Mesenteric fat pad (tissue), 1 donor: ENCODE data around the gene HNMT. TPM values are rescaled to one million over a fixed set of nuclear protein-coding genes. Genes with fewer than 3 reads are reported as not detected.

Experiments used
- DNase-seq: peaks from one replicate; pipeline ENCODE4 v3.0.0-alpha.2; 2020; ENCODE audit warnings: low spot score
- total RNA-seq: library from RNA; stranded (reverse); fragmentation: NEBNext Ultra II Directional; extraction: Animal tissue kit (Norgen Biotek cat#: 25700); gene quantifications from one replicate; pipeline ENCODE4 v1.2.1, GENCODE V29; 2021
- donor health status: DM: yes; HTN: yes; CAD: no.

Gene HNMT
- total RNA-seq, 1 donor from 2014 or later, result 91.4 TPM

GRCh38 chr2:138010890-138011289 lies 46.6 kb downstream of the HNMT start:
- DNase-seq, result no peak

GRCh38 chr2:138012082-138012481 lies 47.8 kb downstream of the HNMT start:
- DNase-seq, result no peak

DNA sequence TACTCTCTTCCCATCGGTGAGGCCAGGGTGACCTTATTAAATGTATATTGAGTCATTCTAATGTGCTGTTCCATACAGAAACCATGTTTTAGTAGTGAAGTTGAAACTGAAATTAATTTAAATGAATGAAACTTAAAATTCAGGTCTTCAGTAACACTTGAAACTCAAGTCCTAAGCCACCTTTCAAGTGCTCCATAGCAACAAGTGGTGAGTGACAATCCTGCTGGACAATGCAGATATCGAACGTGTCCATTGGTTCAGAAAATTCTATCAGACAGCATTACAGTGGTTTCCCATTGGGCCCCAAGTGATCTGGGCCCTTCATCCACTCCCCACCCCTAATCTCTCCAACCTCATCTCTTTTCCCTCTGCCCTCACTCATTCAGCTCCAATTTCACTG lies 48.7 kb downstream of the HNMT start:
- DNase-seq, result no peak

DNA sequence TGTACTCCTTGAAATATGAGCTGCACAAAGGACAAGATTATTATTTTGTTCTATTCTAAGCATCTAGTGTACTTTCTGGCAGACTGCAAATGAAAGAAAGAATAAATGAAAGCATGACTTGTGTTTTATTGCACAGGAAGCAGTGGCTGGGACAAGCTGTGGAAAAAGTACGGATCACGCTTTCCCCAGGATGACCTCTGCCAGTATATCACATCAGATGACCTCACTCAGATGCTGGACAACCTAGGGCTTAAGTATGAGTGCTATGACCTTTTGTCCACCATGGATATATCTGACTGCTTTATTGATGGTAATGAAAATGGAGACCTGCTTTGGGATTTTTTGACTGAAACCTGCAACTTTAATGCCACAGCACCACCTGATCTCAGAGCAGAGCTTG lies 49.4 kb downstream of the HNMT start:
- DNase-seq, result no peak

DNA sequence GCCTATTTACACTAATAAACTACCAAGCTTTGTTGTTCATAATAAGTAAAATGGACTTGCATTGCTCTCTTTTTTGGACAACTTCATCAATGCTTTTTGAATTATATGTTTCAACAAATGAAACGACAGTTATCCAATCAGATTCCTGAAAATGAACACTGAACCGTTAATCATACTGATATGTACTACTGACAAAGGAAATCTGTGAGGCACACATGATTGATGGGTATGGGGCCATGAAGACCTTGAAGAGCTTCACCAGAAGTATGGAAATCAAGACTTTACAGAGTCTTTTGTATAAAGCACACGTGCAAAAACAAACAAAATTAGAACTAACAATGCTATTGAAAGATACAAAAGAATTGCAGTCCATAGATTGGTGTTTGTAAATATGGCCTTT lies 51.2 kb downstream of the HNMT start:
- DNase-seq, result no peak

DNA sequence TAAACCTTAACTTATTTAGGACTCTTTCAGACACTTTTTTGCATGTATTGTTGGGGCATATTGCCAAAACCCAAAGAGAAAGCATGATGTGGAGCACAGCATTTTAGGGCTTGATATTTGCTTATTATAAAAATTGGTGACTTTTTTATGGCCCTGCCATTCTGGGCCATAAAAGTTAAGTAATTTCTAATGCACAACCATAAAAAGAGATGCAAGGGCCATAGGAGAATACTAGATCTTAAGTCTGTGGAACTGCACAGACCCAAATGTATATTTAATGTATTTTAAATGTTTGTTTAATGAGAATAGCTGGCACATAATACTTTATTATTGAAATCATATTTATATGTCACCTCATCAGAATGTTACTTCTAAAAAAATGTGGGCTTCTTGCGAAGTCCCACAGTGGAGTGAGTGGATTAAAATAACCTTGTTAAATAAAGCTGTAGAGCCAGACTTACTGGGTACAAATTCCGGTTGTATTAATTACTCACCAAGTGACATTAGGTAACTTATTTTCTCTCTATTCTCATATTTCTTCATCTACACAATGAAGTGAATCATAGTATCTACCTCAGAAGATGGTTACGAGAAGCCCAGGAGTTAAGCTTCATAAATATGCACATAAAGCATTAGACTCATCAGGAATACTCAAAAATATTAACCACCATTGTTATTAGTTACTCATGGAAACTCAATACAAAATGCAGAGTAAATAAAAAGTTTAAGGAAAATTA lies 52.2 kb downstream of the HNMT start:
- no peak for DNase-seq

DNA sequence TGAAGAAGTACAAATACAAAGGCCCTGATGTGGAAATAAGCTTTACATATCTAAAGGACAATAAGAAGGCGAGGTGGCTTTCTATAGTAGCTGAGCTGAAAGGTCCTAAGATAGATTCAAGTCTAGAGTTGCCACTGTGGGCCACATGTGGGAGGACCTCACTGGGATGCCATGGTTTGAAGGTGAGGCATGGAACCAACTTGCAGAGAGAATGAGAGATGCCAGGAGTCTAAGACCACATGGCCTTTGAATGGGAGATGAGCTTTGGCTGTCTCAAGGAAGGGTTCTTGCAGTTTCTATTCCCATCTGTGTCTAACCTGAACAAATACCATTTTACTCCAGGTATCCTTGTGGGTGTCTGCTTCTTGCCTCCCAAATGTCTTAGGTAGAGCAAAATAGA lies 53.6 kb downstream of the HNMT start:
- no peak for DNase-seq

GRCh38 chr2:138018866-138019688 lies 54.8 kb downstream of the HNMT start:
- DNase-seq, result no peak

GRCh38 chr2:138020432-138020831 lies 56.2 kb downstream of the HNMT start:
- no peak for DNase-seq

DNA sequence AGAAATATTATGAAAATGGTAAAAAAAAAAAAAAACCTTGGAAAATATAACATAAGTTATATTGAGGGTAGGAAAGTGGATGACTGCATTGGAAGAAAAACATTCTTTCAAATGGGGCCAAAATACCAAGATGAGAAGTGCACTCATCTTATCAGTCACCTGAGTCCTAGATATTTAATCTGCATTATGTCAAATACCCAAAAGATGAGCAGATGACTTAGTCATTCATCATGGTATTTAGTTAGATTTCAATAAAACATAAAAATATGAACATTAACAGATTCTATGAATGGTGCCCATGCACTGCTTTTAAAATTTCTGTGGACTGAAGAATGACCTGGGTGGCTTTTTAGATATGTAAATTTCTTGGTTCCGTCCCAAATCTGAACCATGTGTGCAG lies 56.9 kb downstream of the HNMT start:
- DNase-seq, result no peak

DNA sequence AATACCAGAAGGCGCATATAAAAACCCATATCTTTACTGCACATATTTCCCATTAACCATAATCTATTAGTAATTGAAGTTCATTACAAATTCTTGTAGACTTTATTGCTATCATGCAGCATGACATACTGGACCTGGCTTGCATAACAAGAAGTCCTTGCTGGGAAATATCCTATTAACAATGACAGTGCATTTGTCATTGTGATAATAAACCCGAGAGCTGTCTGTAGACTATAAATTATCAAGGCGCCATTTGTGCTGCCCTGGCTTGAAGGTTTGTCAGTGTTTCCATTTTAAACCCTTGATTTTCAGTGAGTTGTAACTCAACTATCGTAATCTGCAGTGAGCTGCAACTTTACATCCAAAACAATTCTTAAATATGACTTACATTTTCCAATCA lies 59.0 kb downstream of the HNMT start:
- no peak for DNase-seq

- DNase-seq, result no peak
Observed at GRCh38 chr2:138023976-138024375, 59.7 kb downstream of the HNMT start.

DNA sequence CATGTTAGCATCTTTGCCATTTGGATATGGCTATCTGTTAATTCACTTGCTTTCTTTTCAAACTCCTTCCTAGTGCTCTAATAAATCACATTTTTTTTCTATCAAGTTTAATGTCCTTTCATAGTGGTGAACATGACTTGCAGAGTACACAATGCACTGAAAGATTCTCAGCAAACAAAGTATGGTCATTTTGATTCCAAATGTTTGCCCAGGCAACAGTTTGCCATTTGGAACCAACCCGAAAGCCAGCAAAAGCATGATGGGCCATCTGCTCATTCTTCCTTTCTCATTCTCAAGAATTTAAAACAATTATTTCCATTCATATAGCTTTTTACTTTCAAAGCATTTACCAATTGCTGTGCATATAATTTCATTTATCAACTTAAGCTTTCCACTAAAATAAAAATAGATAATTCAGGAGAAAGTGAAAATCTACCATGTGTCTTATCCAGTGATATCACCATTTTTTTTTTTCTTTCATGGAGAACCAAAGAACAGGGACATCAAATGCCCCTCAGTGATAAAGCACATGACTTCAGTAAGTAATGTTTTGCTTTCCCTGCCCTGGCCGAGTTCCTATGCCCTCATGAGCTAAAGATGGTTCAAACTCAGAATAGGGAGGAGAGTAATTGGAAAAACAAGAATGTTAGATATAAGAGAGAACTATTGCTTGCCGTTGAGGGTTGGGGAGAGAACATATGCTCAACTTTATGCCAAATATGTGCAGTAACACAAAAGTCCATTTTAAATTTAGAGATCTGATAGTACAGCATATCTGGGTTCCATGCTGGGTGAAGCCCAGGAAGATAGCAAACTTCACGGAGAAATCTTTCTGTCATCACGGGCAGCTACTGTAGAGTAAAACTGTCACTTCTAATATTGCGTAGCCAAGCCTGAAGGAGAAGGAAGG lies 62.1 kb downstream of the HNMT start:
- DNase-seq, result no peak

- DNase-seq, result no peak
Observed at GRCh38 chr2:138028538-138028937, 64.3 kb downstream of the HNMT start.

GRCh38 chr2:138029276-138029675 lies 65.0 kb downstream of the HNMT start:
- no peak for DNase-seq

- no peak for DNase-seq
Observed at GRCh38 chr2:138030459-138030858, 66.2 kb downstream of the HNMT start.

- DNase-seq, result no peak
Observed at GRCh38 chr2:138032334-138032733, 68.1 kb downstream of the HNMT start.

DNA sequence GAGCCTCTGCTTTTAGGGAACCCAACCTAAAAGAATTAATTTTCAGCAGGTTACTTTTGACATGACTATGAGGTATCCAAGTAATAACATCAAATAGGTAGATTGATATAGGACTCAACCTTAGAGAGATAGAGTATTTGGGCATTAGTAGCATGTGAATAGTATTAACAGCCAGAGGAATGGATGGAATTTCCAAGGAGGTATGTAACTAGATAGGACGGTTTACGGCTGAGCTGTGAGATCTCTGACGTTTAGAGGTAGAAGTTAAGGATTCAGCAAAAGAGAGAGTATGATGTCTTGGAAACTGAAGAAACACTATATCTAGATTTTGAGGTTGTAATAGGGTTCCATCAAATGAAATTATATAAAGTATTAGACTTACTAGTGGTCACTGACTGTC lies 70.3 kb downstream of the HNMT start:
- DNase-seq, result no peak

DNA sequence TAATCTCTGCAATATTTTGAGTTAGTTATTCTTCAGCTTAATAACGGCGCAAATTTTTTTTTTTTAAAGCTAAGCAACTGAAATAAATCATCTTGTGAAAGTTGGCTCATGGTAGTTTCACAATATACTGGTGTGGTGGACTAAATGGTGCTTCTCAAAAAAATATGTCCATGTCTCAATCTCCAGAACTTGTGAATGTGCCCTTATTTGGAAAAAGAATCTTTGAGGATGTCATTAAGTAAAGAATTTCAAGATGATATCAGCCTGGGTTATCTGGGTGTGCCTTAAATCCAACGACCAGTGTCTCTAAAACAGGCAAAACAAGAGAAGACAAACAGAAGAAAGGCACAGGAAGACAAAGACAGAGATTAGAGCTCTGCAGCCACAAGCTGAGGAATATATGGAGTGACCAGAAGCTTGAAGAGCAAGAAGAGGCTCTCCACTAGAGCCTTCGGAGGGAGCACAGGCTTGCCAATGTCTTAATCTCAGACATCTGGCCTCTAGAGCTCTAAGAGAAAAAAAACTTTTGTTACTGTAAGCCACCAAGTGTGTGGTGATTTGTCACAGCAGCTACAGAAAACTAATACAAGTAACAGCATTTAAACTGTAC lies 71.4 kb downstream of the HNMT start:
- DNase-seq, result no peak

DNA sequence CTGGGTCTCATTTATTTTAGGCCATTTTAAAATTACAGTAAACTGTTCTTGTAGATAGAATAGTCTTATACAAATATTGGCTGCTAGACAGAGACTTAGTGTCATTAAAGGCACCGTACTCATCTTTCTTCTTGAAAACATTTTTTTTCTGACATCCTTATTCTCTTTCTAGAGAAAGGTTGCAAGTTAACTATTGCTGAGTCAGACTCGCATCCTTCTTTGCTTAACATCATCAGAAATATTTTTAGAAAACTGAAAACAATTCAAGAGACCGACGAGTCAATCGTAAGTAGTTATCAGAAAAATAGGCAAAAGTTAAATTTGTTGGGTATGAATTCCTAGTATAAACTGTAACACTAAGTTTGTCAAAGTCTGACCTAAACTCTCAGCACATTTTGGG lies 72.2 kb downstream of the HNMT start:
- DNase-seq, result no peak

DNA sequence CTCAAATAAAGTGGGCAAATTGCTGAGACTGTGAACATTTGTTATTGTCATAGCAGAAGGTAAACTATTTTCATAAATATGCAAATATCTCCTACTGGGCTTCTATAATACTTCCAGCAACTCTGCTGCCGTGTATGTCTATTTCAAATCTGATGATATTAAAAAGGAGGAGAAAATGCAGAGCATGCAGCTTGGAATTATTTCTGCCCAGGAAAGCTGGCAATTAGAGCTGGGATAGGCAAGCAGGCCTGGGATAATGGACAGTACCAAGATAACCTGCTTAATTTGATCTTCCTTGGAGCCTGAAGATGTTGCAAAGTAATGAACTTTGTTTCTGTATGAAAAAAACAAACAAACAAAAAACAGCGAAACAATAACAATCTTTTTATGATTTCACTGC lies 72.8 kb downstream of the HNMT start:
- no peak for DNase-seq
